Measurements from ENCODE around the gene HAUS5.
"Not testable (repeated sequence)": the region's sequence is repeated elsewhere in the genome, so short reads cannot be mapped to it uniquely, and the experiment has no call there.

The HAUS5 gene

GRCh38 chr19:35644206-35644986, 31.9 kb downstream of the HAUS5 start:
- no peak for FAIRE-seq

GRCh38 chr19:35644987-35645679, 32.6 kb downstream of the HAUS5 start:
- no peak for FAIRE-seq

- FAIRE-seq = no peak
These were observed 33.4 kb downstream of the HAUS5 start for GRCh38 chr19:35645680-35646511.

GRCh38 chr19:35648017-35648961, 35.8 kb downstream of the HAUS5 start, which contains the start of gene COX6B1:
Gene COX6B1 (plus strand): TSS chr19:35648323. CDS start chr19:35651244, 2,921 bp downstream.
- FAIRE-seq = peak; percentile 95

GRCh38 chr19:35650581-35650980, 38.0 kb downstream of the HAUS5 start:
- no peak for FAIRE-seq

- not testable (repeated sequence) for FAIRE-seq
These were observed 42.3 kb downstream of the HAUS5 start for GRCh38 chr19:35654828-35655227.

- no peak for FAIRE-seq
These were observed 43.1 kb downstream of the HAUS5 start for GRCh38 chr19:35655600-35655999.

GRCh38 chr19:35656700-35657099, 44.2 kb downstream of the HAUS5 start:
- no peak for FAIRE-seq

GRCh38 chr19:35657904-35658700, 45.6 kb downstream of the HAUS5 start:
- no peak for FAIRE-seq

GRCh38 chr19:35661995-35662340, 49.4 kb downstream of the HAUS5 start:
- no peak for FAIRE-seq

- FAIRE-seq = no peak
These were observed 51.4 kb downstream of the HAUS5 start for GRCh38 chr19:35663981-35664380.

- FAIRE-seq = no peak
These were observed 52.6 kb downstream of the HAUS5 start for GRCh38 chr19:35665157-35665556.

GRCh38 chr19:35665604-35666003, 53.1 kb downstream of the HAUS5 start:
- FAIRE-seq = no peak

GRCh38 chr19:35666251-35666913, 53.8 kb downstream of the HAUS5 start, which contains the start of gene UPK1A:
Gene UPK1A (plus strand): TSS chr19:35666517. CDS start chr19:35666813, 296 bp downstream.
- no peak for FAIRE-seq

GRCh38 chr19:35669566-35669965, 57.0 kb downstream of the HAUS5 start:
- no peak for FAIRE-seq

GRCh38 chr19:35669974-35670373, 57.4 kb downstream of the HAUS5 start:
- no peak for FAIRE-seq

GRCh38 chr19:35670686-35671085, 58.2 kb downstream of the HAUS5 start:
- FAIRE-seq = no peak

- FAIRE-seq = no peak
These were observed 59.3 kb downstream of the HAUS5 start for GRCh38 chr19:35671818-35672217.

GRCh38 chr19:35673121-35673804, 60.7 kb downstream of the HAUS5 start:
- no peak for FAIRE-seq

All from endometrium (tissue), 2 donors.